ENCODE results near the gene GLIS1. TPM values are rescaled to one million over a fixed set of nuclear protein-coding genes. Genes with fewer than 3 reads are reported as not detected.

Gene GLIS1
- total RNA-seq, 1 donor from 2014 or later = 1.2 TPM

GRCh38 chr1:53530550-53530949 lies 208.4 kb downstream of the GLIS1 start:
- H3K4me3 ChIP-seq = no peak overlapping the region
- no peaks in the 10 kb centered on the region for H3K36me3 ChIP-seq
- H3K9me3 ChIP-seq = no peaks in the 10 kb centered on the region
- no peaks in the 10 kb centered on the region for H3K27me3 ChIP-seq
- no peak overlapping the region for H3K27ac ChIP-seq
- DNase-seq (ENCODE audit: extremely low spot score in 2 of 2) = no peak
- TF ChIP-seq POLR2AphosphoS5 (IDR thresholded peaks at IDR 0.05; ENCODE audit: insufficient read depth in 1 of 2, low read depth in 1 of 2) = no peak
- no peak for TF ChIP-seq CTCF (IDR thresholded peaks at IDR 0.05)
- TF ChIP-seq POLR2A (IDR thresholded peaks at IDR 0.05) = no peak
- H3K4me1 ChIP-seq = peaks cover 35% of the 10 kb centered on the region
- intact Hi-C loops (cut with DNase I) = no loop called here

GRCh38 chr1:53529555-53529954 lies 209.4 kb downstream of the GLIS1 start:
- DNase-seq (ENCODE audit: extremely low spot score in 2 of 2) = no peak
- Histone ChIP-seq H3K27me3 (no peaks in the 10 kb centered on the region), H3K27ac (no peak overlapping the region), H3K9me3 (no peaks in the 10 kb centered on the region), H3K36me3 (no peaks in the 10 kb centered on the region), H3K4me1 (peaks cover 37% of the 10 kb centered on the region), H3K4me3 (no peak overlapping the region)
- intact Hi-C loops (cut with DNase I) = no loop called here
- TF ChIP-seq POLR2A (IDR thresholded peaks at IDR 0.05) = no peak
- no peak for TF ChIP-seq POLR2AphosphoS5 (IDR thresholded peaks at IDR 0.05; ENCODE audit: insufficient read depth in 1 of 2, low read depth in 1 of 2)
- TF ChIP-seq CTCF (IDR thresholded peaks at IDR 0.05) = no peak

- Histone ChIP-seq H3K4me1 (peaks cover 37% of the 10 kb centered on the region), H3K27me3 (no peaks in the 10 kb centered on the region), H3K27ac (peak overlapping the region; percentile 42), H3K4me3 (no peak overlapping the region), H3K36me3 (no peaks in the 10 kb centered on the region), H3K9me3 (no peaks in the 10 kb centered on the region)
- intact Hi-C loops (cut with DNase I) = no loop called here
- no peak for DNase-seq (ENCODE audit: extremely low spot score in 2 of 2)
- TF ChIP-seq POLR2A (IDR thresholded peaks at IDR 0.05) = no peak
- TF ChIP-seq CTCF (IDR thresholded peaks at IDR 0.05) = no peak
- TF ChIP-seq POLR2AphosphoS5 (IDR thresholded peaks at IDR 0.05; ENCODE audit: insufficient read depth in 1 of 2, low read depth in 1 of 2) = no peak
Measured at GRCh38 chr1:53527368-53527767, 211.6 kb downstream of the GLIS1 start.

- Histone ChIP-seq H3K9me3 (no peaks in the 10 kb centered on the region), H3K27me3 (no peaks in the 10 kb centered on the region), H3K4me3 (no peak overlapping the region), H3K4me1 (peaks cover 42% of the 10 kb centered on the region), H3K27ac (peak overlapping the region; percentile 42), H3K36me3 (no peaks in the 10 kb centered on the region)
- TF ChIP-seq POLR2AphosphoS5 (IDR thresholded peaks at IDR 0.05; ENCODE audit: insufficient read depth in 1 of 2, low read depth in 1 of 2) (peak in 1 of 2 donors; percentile 63), POLR2A (IDR thresholded peaks at IDR 0.05) (no peak), CTCF (IDR thresholded peaks at IDR 0.05) (no peak)
- intact Hi-C loops (cut with DNase I) = no loop called here
- DNase-seq (ENCODE audit: extremely low spot score in 2 of 2) = no peak
Measured at GRCh38 chr1:53526451-53527101, 212.4 kb downstream of the GLIS1 start.

- no peak for TF ChIP-seq POLR2AphosphoS5 (IDR thresholded peaks at IDR 0.05; ENCODE audit: insufficient read depth in 1 of 2, low read depth in 1 of 2)
- no peak for TF ChIP-seq POLR2A (IDR thresholded peaks at IDR 0.05)
- no peak for TF ChIP-seq CTCF (IDR thresholded peaks at IDR 0.05)
- H3K27ac ChIP-seq = peak overlapping the region; percentile 42
- H3K36me3 ChIP-seq = no peaks in the 10 kb centered on the region
- peaks cover 51% of the 10 kb centered on the region for H3K4me1 ChIP-seq
- no peak for DNase-seq (ENCODE audit: extremely low spot score in 2 of 2)
- H3K9me3 ChIP-seq = no peaks in the 10 kb centered on the region
- H3K27me3 ChIP-seq = no peaks in the 10 kb centered on the region
- intact Hi-C loops (cut with DNase I) = no loop called here
- no peak overlapping the region for H3K4me3 ChIP-seq
Measured at GRCh38 chr1:53525595-53525994, 213.4 kb downstream of the GLIS1 start.

Measured in vagina (tissue), 2 donors.